Neural progenitor cell (in vitro differentiated cells): ENCODE measurements around the gene GEMIN5. TPM values are rescaled to one million over a fixed set of nuclear protein-coding genes. Genes with fewer than 3 reads are reported as not detected.
"Not testable (repeated sequence)": the region's sequence is repeated elsewhere in the genome, so short reads cannot be mapped to it uniquely, and the experiment has no call there.

Experiments
- DNase-seq: peaks from one replicate; pipeline ENCODE4 v3.0.0-alpha.2; 2016; ENCODE audit warnings: low spot score
- H2AFZ ChIP-seq: fragments of 200-600 bp; sonication (generic); replicated peaks from 2 replicates; pipeline ENCODE4 v1.6.1; 2016; ENCODE audit warnings: antibody characterized with exemption
- H3F3A ChIP-seq: fragments of 200-600 bp; sonication (generic); 2 replicates; pipeline ENCODE4 v1.6.1; 2016; ENCODE audit warnings: antibody characterized with exemption, low read depth
- H3K27ac ChIP-seq: fragments of 200-600 bp; sonication (generic); 2 replicates; pipeline ENCODE4 v1.5.1; 2016; ENCODE audit warnings: mild to moderate bottlenecking
- H3K27me3 ChIP-seq: fragments of 200-600 bp; sonication (generic); 2 replicates; pipeline ENCODE4 v1.6.1; 2016; ENCODE audit warnings: mild to moderate bottlenecking, moderate library complexity
- H3K36me3 ChIP-seq: fragments of 200-600 bp; sonication (generic); 2 replicates; pipeline ENCODE4 v1.5.1; 2016
- H3K4me1 ChIP-seq: fragments of 200-600 bp; sonication (generic); 2 replicates; pipeline ENCODE4 v1.6.1; 2016; ENCODE audit warnings: mixed run types
- H3K4me2 ChIP-seq: fragments of 200-600 bp; sonication (generic); 2 replicates; pipeline ENCODE4 v1.6.1; 2016
- H3K4me3 ChIP-seq: fragments of 200-600 bp; sonication (generic); 2 replicates; pipeline ENCODE4 v1.5.1; 2016
- H3K79me2 ChIP-seq: fragments of 200-600 bp; sonication (generic); 2 replicates; pipeline ENCODE4 v1.6.1; 2016; ENCODE audit warnings: low read depth
- H3K9ac ChIP-seq: fragments of 200-600 bp; sonication (generic); 2 replicates; pipeline ENCODE4 v1.6.1; 2016
- H3K9me3 ChIP-seq: fragments of 200-600 bp; sonication (generic); 2 replicates; pipeline ENCODE4 v1.5.1; 2016; ENCODE audit warnings: low read depth
- H4K20me1 ChIP-seq: fragments of 200-600 bp; sonication (generic); 2 replicates; pipeline ENCODE4 v1.6.1; 2016; ENCODE audit warnings: low read depth
- H3K27ac Mint-ChIP-seq: 3 replicates; pipeline ENCODE4 v1.8.0; 2021; ENCODE audit warnings: mixed read lengths
- H3K27me3 Mint-ChIP-seq: 2 replicates; pipeline ENCODE4 v1.8.0; 2022; ENCODE audit warnings: low read depth, mild to moderate bottlenecking, inconsistent platforms, moderate library complexity, mixed read lengths; ENCODE audit not compliant: insufficient read depth
- H3K36me3 Mint-ChIP-seq: 3 replicates; pipeline ENCODE4 v1.8.0; 2021; ENCODE audit warnings: mixed read lengths
- H3K4me1 Mint-ChIP-seq: 3 replicates; pipeline ENCODE4 v1.8.0; 2021; ENCODE audit warnings: mixed read lengths
- H3K4me3 Mint-ChIP-seq: 3 replicates; pipeline ENCODE4 v1.8.0; 2021; ENCODE audit warnings: mild to moderate bottlenecking, moderate library complexity, mixed read lengths
- H3K9me3 Mint-ChIP-seq: 3 replicates; pipeline ENCODE4 v1.8.0; 2020; ENCODE audit warnings: mixed read lengths
- CTCF ChIP-seq: fragments of 200-600 bp; sonication (generic); IDR thresholded peaks from 2 replicates; pipeline ENCODE4 v1.5.1; 2017; ENCODE audit warnings: antibody characterized with exemption, mild to moderate bottlenecking
- EZH2 ChIP-seq: fragments of 200-600 bp; sonication (generic); IDR thresholded peaks from 2 replicates; pipeline ENCODE4 v1.6.1; 2017; ENCODE audit warnings: antibody characterized with exemption, mild to moderate bottlenecking, moderate library complexity
- EZH2phosphoT487 ChIP-seq: fragments of 200-600 bp; sonication (generic); IDR thresholded peaks from 2 replicates; pipeline ENCODE4 v1.6.1; 2017; ENCODE audit warnings: antibody characterized with exemption
- total RNA-seq: library from RNA; depleted of rRNA; stranded (reverse); fragments of >200 nt; gene quantifications from 2 replicates; pipeline ENCODE4 v1.2.3, GENCODE V29; 2015; ENCODE audit warnings: low replicate concordance

Gene GEMIN5
- total RNA-seq, 1 donor from 2014 or later: 18.5 TPM

- H3K9ac ChIP-seq: no peak overlapping the region
Observed at GRCh38 chr5:154977409-154977808, 39.4 kb upstream of the GEMIN5 start.

DNA sequence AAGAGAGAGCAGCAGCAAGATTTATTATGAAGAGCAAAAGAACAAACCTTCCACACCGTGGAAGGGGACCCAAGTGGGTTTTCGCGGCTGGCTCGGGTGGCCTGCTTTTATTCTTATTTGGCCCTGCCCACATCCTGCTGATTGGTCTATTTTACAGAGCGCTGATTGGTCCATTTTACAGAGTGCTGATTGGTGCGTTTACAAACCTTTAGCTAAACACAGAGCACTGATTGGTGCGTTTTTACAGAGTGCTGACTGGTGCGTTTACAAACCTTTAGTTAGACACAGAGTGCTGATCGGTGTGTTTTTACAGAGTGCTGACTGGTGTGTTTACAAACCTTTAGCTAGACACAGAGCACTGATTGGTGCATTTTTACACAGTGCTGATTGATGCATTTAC, 38.1 kb upstream of the GEMIN5 start:
- H3K4me1 Mint-ChIP-seq, H3K4me3 Mint-ChIP-seq, H3K79me2 ChIP-seq, H2AFZ ChIP-seq, H3K9me3 ChIP-seq, H3K4me3 ChIP-seq, H3K9ac ChIP-seq, DNase-seq, H3K27ac ChIP-seq, H3K9me3 Mint-ChIP-seq, H3K36me3 Mint-ChIP-seq, H3K27ac Mint-ChIP-seq, H3K27me3 Mint-ChIP-seq, H3K27me3 ChIP-seq, H3K4me1 ChIP-seq, H4K20me1 ChIP-seq, H3K36me3 ChIP-seq, H3F3A ChIP-seq, H3K4me2 ChIP-seq: not testable (repeated sequence)

More at GRCh38 chr5:154977409-154977808, 39.4 kb upstream of the GEMIN5 start:
- H3K9me3 ChIP-seq: no peaks in the 10 kb centered on the region
- no peaks in the 10 kb centered on the region for H3K27me3 ChIP-seq
- no peaks in the 10 kb centered on the region for H3F3A ChIP-seq
- H2AFZ ChIP-seq: no peak overlapping the region
- no peaks in the 10 kb centered on the region for H3K79me2 ChIP-seq
- no peaks in the 10 kb centered on the region for H4K20me1 ChIP-seq
- no peak overlapping the region for H3K4me3 ChIP-seq
- no peaks in the 10 kb centered on the region for H3K4me1 Mint-ChIP-seq
- H3K27me3 Mint-ChIP-seq: no peaks in the 10 kb centered on the region
- no peaks in the 10 kb centered on the region for H3K4me1 ChIP-seq
- peaks cover 5% of the 10 kb centered on the region for H3K9me3 Mint-ChIP-seq
- no peak overlapping the region for H3K4me2 ChIP-seq
- TF ChIP-seq EZH2: no peak
- no peak for TF ChIP-seq EZH2phosphoT487
- no peak for TF ChIP-seq CTCF
- H3K27ac Mint-ChIP-seq: no peak overlapping the region
- H3K27ac ChIP-seq: no peak overlapping the region
- DNase-seq: no peak
- peaks cover 7% of the 10 kb centered on the region for H3K36me3 Mint-ChIP-seq
- H3K4me3 Mint-ChIP-seq: no peak overlapping the region
- no peaks in the 10 kb centered on the region for H3K36me3 ChIP-seq

GRCh38 chr5:154972476-154973080, 34.6 kb upstream of the GEMIN5 start:
- H3K27ac Mint-ChIP-seq: no peak overlapping the region
- no peak overlapping the region for H3K4me3 ChIP-seq

More at GRCh38 chr5:154972476-154973080, 34.6 kb upstream of the GEMIN5 start:
- TF ChIP-seq EZH2 (no peak), CTCF (peak; percentile 68)
- no peak overlapping the region for H2AFZ ChIP-seq
- H3K36me3 Mint-ChIP-seq: peaks cover 4% of the 10 kb centered on the region
- no peaks in the 10 kb centered on the region for H3K27me3 Mint-ChIP-seq
- no peak overlapping the region for H3K27ac ChIP-seq
- H3K9me3 Mint-ChIP-seq: no peaks in the 10 kb centered on the region
- H3K4me3 Mint-ChIP-seq: no peak overlapping the region
- peaks cover 8% of the 10 kb centered on the region for H4K20me1 ChIP-seq
- no peak overlapping the region for H3K9ac ChIP-seq
- H3F3A ChIP-seq: peaks cover 4% of the 10 kb centered on the region
- no peaks in the 10 kb centered on the region for H3K9me3 ChIP-seq
- no peak overlapping the region for H3K4me2 ChIP-seq
- H3K27me3 ChIP-seq: no peaks in the 10 kb centered on the region
- DNase-seq: peak; percentile 36
- H3K36me3 ChIP-seq: no peaks in the 10 kb centered on the region
- no peaks in the 10 kb centered on the region for H3K79me2 ChIP-seq
- no peaks in the 10 kb centered on the region for H3K4me1 ChIP-seq
- H3K4me1 Mint-ChIP-seq: no peaks in the 10 kb centered on the region
